K562 (cell line): ENCODE results near the gene PACSIN3. TPM values are rescaled to one million over a fixed set of nuclear protein-coding genes. Genes with fewer than 3 reads are reported as not detected.

ENCODE experiments used
- ATAC-seq: fragments of 200-7000 bp; cut with Tn5 transposase; 3 replicates; pipeline ENCODE4 v1.9.1; 2020; ENCODE audit warnings: moderate library complexity
- BruUV-seq: library from RNA; stranded (reverse); fragments of 400-500 nt; replicated peaks from 2 replicates; lab custom pipeline; 2021; lab: Mats Ljungman, UMichigan
- CTCF ChIA-PET: fragments of 300-600 bp; formaldehyde crosslinking; extraction: SDS; loops from one replicate; lab custom pipeline; 2021; ENCODE audit warnings: low intra/inter-chr PET ratio; lab: Yijun Ruan, JAX
- POLR2A ChIA-PET: fragments of 300-600, 350-650 bp; sonication (Branson Sonifier 250); formaldehyde crosslinking; extraction: SDS; loops from one replicate; lab custom pipeline; 2021; ENCODE audit warnings: antibody characterized with exemption, inconsistent platforms; lab: Yijun Ruan, JAX
- DNase-seq, 4 experiments: peaks; one replicate each; pipeline versions ENCODE4 v3.0.0 to v3.0.0-alpha.2; 2011 to 2018; ENCODE audit warnings: low spot score in 3 of 4, mixed read lengths in 3 of 4; ENCODE audit errors: extremely low read depth in 1 of 4
- FAIRE-seq: peaks from 2 replicates; lab custom pipeline; 2011; peaks lifted over from hg19 to GRCh38; lab: Jason Lieb, UNC
- H2AFZ ChIP-seq: 2 replicates; pipeline ENCODE4 v1.6.0; 2011; ENCODE audit warnings: low read depth, low read length, control low read depth, inconsistent platforms
- H3K27ac ChIP-seq: fragments of 200-600 bp; 3 replicates; pipeline ENCODE4 v1.8.0; 2011; ENCODE audit warnings: low read depth, mild to moderate bottlenecking, control low read depth, inconsistent platforms, low read length, moderate library complexity, mixed read lengths; ENCODE audit errors: extremely low read depth
- H3K27me3 ChIP-seq, 2 experiments: fragments of 300-600 bp in 1 of 2; 2 replicates in 1 of 2; 3 replicates in 1 of 2; pipeline versions ENCODE4 v1.6.0 to v1.8.0; 2011; ENCODE audit warnings: inconsistent platforms in 2 of 2, low read length in 2 of 2, mild to moderate bottlenecking in 1 of 2, mixed read lengths in 1 of 2, moderate library complexity in 1 of 2; ENCODE audit not compliant: control insufficient read depth in 2 of 2, insufficient read depth in 2 of 2
- H3K36me3 ChIP-seq: fragments of 300-600 bp; 3 replicates; pipeline ENCODE4 v1.8.0; 2011; ENCODE audit warnings: mild to moderate bottlenecking, low read length, inconsistent platforms; ENCODE audit not compliant: control insufficient read depth, insufficient read depth
- H3K4me1 ChIP-seq, 2 experiments: fragments of 200-600 bp in 1 of 2; replicated peaks in 1 of 2; 2 replicates in 1 of 2; 3 replicates in 1 of 2; pipeline versions ENCODE4 v1.5.1 to v1.8.0; 2011; ENCODE audit warnings: inconsistent platforms in 2 of 2, low read length in 2 of 2, mild to moderate bottlenecking in 1 of 2, mixed read lengths in 1 of 2, moderate library complexity in 1 of 2; ENCODE audit not compliant: control insufficient read depth in 2 of 2, insufficient read depth in 2 of 2
- H3K4me2 ChIP-seq: 2 replicates; pipeline ENCODE4 v1.6.1; 2011; ENCODE audit warnings: low read length, control low read depth, inconsistent platforms, mixed read lengths; ENCODE audit not compliant: insufficient read depth
- H3K4me3 ChIP-seq: fragments of 200-600 bp; sonication (generic), shearing (Covaris generic); 2 replicates; pipeline ENCODE4 v1.5.1; 2016; ENCODE audit warnings: control low read depth, inconsistent platforms
- H3K79me2 ChIP-seq: fragments of 200-600 bp; 3 replicates; pipeline ENCODE4 v1.8.0; 2011; ENCODE audit warnings: low read length, inconsistent platforms; ENCODE audit not compliant: control insufficient read depth, insufficient read depth
- H3K9ac ChIP-seq, 2 experiments: 2 replicates each; pipeline versions ENCODE4 v1.6.0 to v1.6.1; 2011; ENCODE audit warnings: low read depth in 2 of 2, low read length in 2 of 2, control low read depth in 1 of 2, inconsistent platforms in 1 of 2, mild to moderate bottlenecking in 1 of 2, mixed read lengths in 1 of 2; ENCODE audit not compliant: insufficient read depth in 1 of 2
- H3K9me1 ChIP-seq: one replicate; pipeline ENCODE4 v1.6.0; 2011; ENCODE audit warnings: inconsistent platforms, mild to moderate bottlenecking, low read length, moderate library complexity; ENCODE audit not compliant: control insufficient read depth, insufficient read depth
- H3K9me3 ChIP-seq: replicated peaks from 2 replicates; pipeline ENCODE4 v1.5.1; 2011; ENCODE audit warnings: low read depth, low read length, inconsistent platforms; ENCODE audit not compliant: control insufficient read depth, insufficient read depth
- H4K20me1 ChIP-seq: replicated peaks from 2 replicates; pipeline ENCODE4 v1.6.1; 2011; ENCODE audit warnings: low read length, inconsistent platforms, mixed read lengths; ENCODE audit not compliant: control insufficient read depth, insufficient read depth
- EZH2 ChIP-seq: IDR thresholded peaks from 2 replicates; pipeline ENCODE4 v1.6.1; 2012; ENCODE audit warnings: low read depth, mild to moderate bottlenecking, inconsistent platforms, low read length, borderline replicate concordance
- GABPA ChIP-seq: fragments of 200-800 bp; sonication (Bioruptor generic); conservative IDR thresholded peaks from 2 replicates; pipeline ENCODE4 v1.6.1; 2016; ENCODE audit warnings: low read depth, missing genetic modification characterization, missing compliant biosample characterization
- HOXB6 ChIP-seq: fragments of 250-450 bp; sonication (Bioruptor Pico); IDR thresholded peaks from 2 replicates; pipeline ENCODE4 v1.5.1; 2022; ENCODE audit warnings: mild to moderate bottlenecking, borderline replicate concordance
- MAFG ChIP-seq: fragments of 450-650 bp; conservative IDR thresholded peaks from 2 replicates; pipeline ENCODE4 v1.6.1; 2016; ENCODE audit warnings: missing genetic modification characterization, missing compliant biosample characterization
- NR2C2 ChIP-seq, 2 experiments: fragments of 200-800 bp in 1 of 2; sonication (Bioruptor generic) in 1 of 2; sonication (generic) in 1 of 2; formaldehyde crosslinking in 1 of 2; IDR thresholded peaks; 2 replicates each; pipeline versions ENCODE4 v1.6.1 to v1.8.0; 2016 to 2022; ENCODE audit warnings: mild to moderate bottlenecking in 1 of 2, missing compliant biosample characterization in 1 of 2, missing genetic modification characterization in 1 of 2, missing genetic modification reagents in 1 of 2
- POLR2AphosphoS2 ChIP-seq: IDR thresholded peaks from 2 replicates; pipeline ENCODE4 v1.6.1; 2012; ENCODE audit warnings: low read length, improper control_type of control experiment
- POLR2B ChIP-seq: fragments of 450-650 bp; IDR thresholded peaks from 2 replicates; pipeline ENCODE4 v1.6.1; 2018; ENCODE audit warnings: low read depth; ENCODE audit not compliant: partially characterized antibody
- SUPT5H ChIP-seq: fragments of 450-650 bp; IDR thresholded peaks from 2 replicates; pipeline ENCODE4 v1.6.1; 2016
- U2AF1 ChIP-seq: fragments of 200-400 bp; formaldehyde crosslinking; optimal IDR thresholded peaks from 2 replicates; pipeline ENCODE3; 2017; ENCODE audit warnings: mild to moderate bottlenecking, low read depth, low read length, moderate library complexity
- ZNF318 ChIP-seq, 2 experiments: fragments of 450-650 bp; IDR thresholded peaks; 2 replicates each; pipeline ENCODE4 v1.6.1; 2016; ENCODE audit warnings: mild to moderate bottlenecking in 2 of 2, borderline replicate concordance in 1 of 2, low read depth in 1 of 2, moderate library complexity in 1 of 2
- WGBS: fragments of 100-300 bp; shearing (Covaris generic); methylation state at CpG from one replicate; pipeline ENCODE4 v1.1.6; 2016; ENCODE audit warnings: low coverage, mixed read lengths; ENCODE audit not compliant: insufficient coverage; ENCODE audit errors: missing lambda C conversion rate; 5-methylcytosine and 5-hydroxymethylcytosine counted together
- in situ Hi-C: fragments of 300-500 bp; cut with MboI; formaldehyde crosslinking; loops from 4 replicates; pipeline ENCODE4 v1.15.0; 2018; ENCODE audit warnings: inconsistent platforms, mixed read lengths
- intact Hi-C: fragments of 100-400 bp; cut with micrococcal nuclease; formaldehyde crosslinking; loops from 2 replicates; pipeline ENCODE4 v1.14.2; 2022
- polyA plus RNA-seq, 8 experiments: library from polyadenylated mRNA; depleted of rRNA in 4 of 8; stranded (reverse) in 5 of 8; unstranded in 3 of 8; fragments of >200 nt; fragmentation: Nextera tagmentation in 2 of 8; fragmentation: Illumina TruSeq in 1 of 8; extraction: Ambion mirVana in 2 of 8; extraction: Trizol in 1 of 8; gene quantifications; 2 replicates each; pipeline versions ENCODE4 v1.2.1 to v1.2.3, GENCODE V29; 2011 to 2014; ENCODE audit warnings: inconsistent platforms in 1 of 8, missing spikeins in 1 of 8
- total RNA-seq, 7 experiments: library from RNA; depleted of rRNA in 6 of 7; stranded (reverse); fragments of >200 nt in 6 of 7; fragmentation: Illumina TruSeq in 2 of 7; extraction: Trizol in 2 of 7; gene quantifications; 2 replicates each; pipeline versions ENCODE4 v1.2.1 to v1.2.3, GENCODE V29; 2011 to 2021; ENCODE audit warnings: low replicate concordance in 1 of 7
- TF ChIP-seq, protein P1 (sequence below): sonication (generic); formaldehyde crosslinking; IDR thresholded peaks from 2 replicates; pipeline ENCODE4 v1.5.0; 2020; ENCODE audit warnings: missing genetic modification reagents

Gene PACSIN3
- total and polyA plus RNA-seq, 9 of the 15 experiments (the other 6 are each of a cell fraction or from before 2014, with no cell fraction given): 0.13 to 18.1 (median 7.1) TPM

DNA sequence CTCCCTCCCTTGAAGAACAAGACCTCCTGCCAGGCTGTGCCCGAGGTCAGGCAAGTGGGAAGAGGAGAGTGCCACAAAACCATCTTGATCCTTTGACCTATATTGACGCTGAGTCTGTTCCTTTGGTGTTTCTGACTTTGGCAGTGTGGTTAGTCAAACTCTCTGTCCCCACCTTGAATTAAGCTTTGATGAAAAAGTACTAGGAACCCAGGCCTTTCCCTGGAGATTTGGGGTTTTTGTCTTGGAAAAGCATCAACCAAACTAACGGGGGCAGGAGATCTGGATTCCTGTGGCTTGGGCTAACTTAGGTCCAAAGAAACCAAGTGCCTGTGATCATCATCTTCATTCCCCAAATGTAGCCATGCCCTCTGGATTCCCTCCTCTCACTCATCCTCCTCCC is 49.9 kb downstream of the PACSIN3 start:
- no peak overlapping the region for H2AFZ ChIP-seq
- TF ChIP-seq GABPA (no peak), EZH2 (no peak), MAFG (tag) (no peak), POLR2B (no peak), ZNF318 (IDR thresholded peaks at IDR 0.05; ENCODE audit: borderline replicate concordance in 1 of 2, low read depth in 1 of 2) (no peak), NR2C2 (CRISPR knock-in tag; IDR thresholded peaks at IDR 0.05) (no peak), NR2C2 (tag; IDR thresholded peaks at IDR 0.05) (no peak), POLR2AphosphoS2 (no peak), U2AF1 (no peak), HOXB6 (CRISPR knock-in tag) (no peak), SUPT5H (no peak)
- TF ChIP-seq, protein P1, sequence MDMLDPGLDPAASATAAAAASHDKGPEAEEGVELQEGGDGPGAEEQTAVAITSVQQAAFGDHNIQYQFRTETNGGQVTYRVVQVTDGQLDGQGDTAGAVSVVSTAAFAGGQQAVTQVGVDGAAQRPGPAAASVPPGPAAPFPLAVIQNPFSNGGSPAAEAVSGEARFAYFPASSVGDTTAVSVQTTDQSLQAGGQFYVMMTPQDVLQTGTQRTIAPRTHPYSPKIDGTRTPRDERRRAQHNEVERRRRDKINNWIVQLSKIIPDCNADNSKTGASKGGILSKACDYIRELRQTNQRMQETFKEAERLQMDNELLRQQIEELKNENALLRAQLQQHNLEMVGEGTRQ (CRISPR knock-in tag): no peak
- DNase-seq (no peak), ATAC-seq (no peak), FAIRE-seq (peak; percentile 61)
- POLR2A ChIA-PET: no interaction called here
- WGBS: 3% methylated on average over 3 of the region's 3 CpGs
- no peaks in the 10 kb centered on the region for H3K36me3 ChIP-seq
- no peak overlapping the region for H3K9ac ChIP-seq
- H3K4me2 ChIP-seq: no peak overlapping the region
- no peak overlapping the region for H3K27ac ChIP-seq
- intact Hi-C loops (no loop called here), in situ Hi-C loops (loop anchor here (10.0 kb wide), 1 partner anchor 392 kb away; no protein-coding TSS in a partner anchor)
- no peaks in the 10 kb centered on the region; a peak in 1 of 5 replicates for H3K27me3 ChIP-seq
- CTCF ChIA-PET: interaction anchor here (0.5 kb wide), 1 partner anchor 375 kb away, joined by 4 read pairs; no protein-coding TSS in a partner anchor
- BruUV-seq: no TSS peak
- no peaks in the 10 kb centered on the region for H3K9me3 ChIP-seq
- no peaks in the 10 kb centered on the region for H3K79me2 ChIP-seq
- peaks cover 0 to 6% of the 10 kb centered on the region in 2 experiments; a peak in 2 of 5 replicates for H3K4me1 ChIP-seq
- no peak overlapping the region for H3K4me3 ChIP-seq
- no peaks in the 10 kb centered on the region; the same call in 1 of the 2 replicates for H4K20me1 ChIP-seq
- H3K9me1 ChIP-seq: no peaks in the 10 kb centered on the region
